RWPE1 (cell line): ENCODE data around the gene HUWE1.

Source experiments
- CTCF ChIA-PET: fragments of 350-600 bp; sonication (Branson Sonifier 250); formaldehyde crosslinking; extraction: SDS; loops from one replicate; lab custom pipeline; 2021; lab: Yijun Ruan, JAX
- POLR2A ChIA-PET: fragments of 400-600 bp; formaldehyde crosslinking; extraction: SDS; loops from one replicate; lab custom pipeline; 2020; ENCODE audit warnings: antibody characterized with exemption; ENCODE audit not compliant: low non-redundant PET; lab: Yijun Ruan, JAX
- DNase-seq: peaks from one replicate; pipeline ENCODE4 v3.0.0; 2012; ENCODE audit warnings: low spot score
- H3K27ac ChIP-seq: fragments of 450-650 bp; 2 replicates; pipeline ENCODE4 v1.5.1; 2017
- CTCF ChIP-seq: fragments of 450-650 bp; conservative IDR thresholded peaks from 2 replicates; pipeline ENCODE4 v1.5.1; 2017; ENCODE audit warnings: low read depth, mild to moderate bottlenecking

The HUWE1 gene

GRCh38 chrX:53583571-53583970, 102.9 kb downstream of the HUWE1 start:
- DNase-seq = no peak
- POLR2A ChIA-PET = no interaction called here
- H3K27ac ChIP-seq = no peak overlapping the region
- CTCF ChIA-PET = no interaction called here
- no peak for TF ChIP-seq CTCF

DNA sequence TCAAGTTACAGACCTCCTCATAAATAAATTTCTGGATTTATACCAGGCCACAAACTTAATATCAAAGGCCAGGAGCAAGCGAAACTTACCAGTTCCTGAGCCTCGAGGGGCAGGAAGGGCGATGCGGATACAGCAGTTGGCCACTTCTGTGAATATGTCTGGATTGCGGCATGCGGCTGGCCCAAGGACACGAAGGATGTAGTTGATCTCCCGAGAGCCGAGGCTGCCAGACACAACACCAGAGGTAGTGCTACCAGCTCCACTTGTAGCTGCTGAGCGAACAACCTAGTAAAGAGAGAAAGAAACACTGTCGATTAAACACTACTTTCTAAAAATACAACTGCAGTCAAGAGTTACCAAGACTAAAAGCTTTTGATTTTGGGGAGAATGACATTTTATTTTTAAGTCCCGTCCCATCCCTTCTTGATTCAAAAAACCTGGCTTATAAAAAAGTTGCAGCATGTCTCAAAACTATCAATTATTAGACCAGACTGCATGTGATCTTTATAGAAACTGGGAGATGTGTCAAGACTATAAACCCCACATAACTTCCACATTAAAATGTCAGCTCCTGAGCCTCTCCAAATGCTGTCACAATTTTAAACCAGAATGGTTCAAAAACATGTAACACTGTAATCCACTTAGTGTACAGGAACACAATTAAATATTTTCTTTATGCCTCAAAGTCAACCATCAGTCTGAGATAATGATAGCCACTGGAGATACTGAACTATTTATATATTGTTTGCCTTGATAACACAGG, 105.6 kb downstream of the HUWE1 start:
- POLR2A ChIA-PET = no interaction called here
- CTCF ChIA-PET = no interaction called here
- no peak for DNase-seq
- no peak for TF ChIP-seq CTCF
- no peak overlapping the region for H3K27ac ChIP-seq

DNA sequence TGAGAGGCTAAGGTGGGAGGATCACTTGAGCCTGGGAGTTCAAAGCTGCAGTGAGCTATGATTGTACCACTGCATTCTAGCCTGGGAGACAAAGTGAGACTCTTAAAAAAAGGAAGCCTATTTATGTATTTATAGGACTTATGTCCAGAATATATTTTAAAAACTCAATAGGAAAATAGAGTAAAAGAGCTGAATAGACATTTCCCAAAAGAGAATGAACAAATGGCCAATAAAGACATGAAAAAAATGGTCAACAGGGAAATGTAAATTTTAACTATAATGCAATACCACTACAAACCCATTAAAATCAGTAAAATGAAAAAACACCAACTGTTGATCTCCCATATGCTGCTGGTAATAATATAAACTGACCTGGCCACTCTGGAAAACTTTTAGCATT, 115.0 kb downstream of the HUWE1 start:
- H3K27ac ChIP-seq = no peak overlapping the region
- no peak for DNase-seq
- ChIA-PET POLR2A (no interaction called here), CTCF (no interaction called here)
- no peak for TF ChIP-seq CTCF

GRCh38 chrX:53563324-53563723, 123.2 kb downstream of the HUWE1 start:
- no peak for TF ChIP-seq CTCF
- CTCF ChIA-PET = no interaction called here
- H3K27ac ChIP-seq = no peak overlapping the region
- DNase-seq = no peak
- POLR2A ChIA-PET = no interaction called here

DNA sequence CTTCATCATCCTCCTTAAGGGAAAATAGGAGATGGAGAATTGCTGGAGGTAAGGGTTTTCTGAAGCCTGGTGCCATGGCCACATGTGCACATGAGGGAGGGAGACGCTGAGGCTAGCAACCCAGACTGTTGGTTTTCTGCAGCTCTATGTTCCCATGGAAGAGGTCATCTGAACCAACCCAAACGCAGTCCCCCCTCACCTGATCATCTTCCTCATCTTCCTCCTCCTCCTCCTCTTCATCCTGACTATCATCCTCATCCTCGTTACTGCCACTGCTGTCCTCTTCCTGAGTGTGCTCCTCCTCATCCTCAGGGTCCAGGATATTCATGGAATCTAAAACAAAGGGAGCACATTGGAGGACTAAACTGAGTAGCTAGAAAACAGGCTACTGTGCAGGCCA, 124.6 kb downstream of the HUWE1 start:
- ChIA-PET CTCF (no interaction called here), POLR2A (no interaction called here)
- DNase-seq = no peak
- no peak for TF ChIP-seq CTCF
- H3K27ac ChIP-seq = no peak overlapping the region

DNA sequence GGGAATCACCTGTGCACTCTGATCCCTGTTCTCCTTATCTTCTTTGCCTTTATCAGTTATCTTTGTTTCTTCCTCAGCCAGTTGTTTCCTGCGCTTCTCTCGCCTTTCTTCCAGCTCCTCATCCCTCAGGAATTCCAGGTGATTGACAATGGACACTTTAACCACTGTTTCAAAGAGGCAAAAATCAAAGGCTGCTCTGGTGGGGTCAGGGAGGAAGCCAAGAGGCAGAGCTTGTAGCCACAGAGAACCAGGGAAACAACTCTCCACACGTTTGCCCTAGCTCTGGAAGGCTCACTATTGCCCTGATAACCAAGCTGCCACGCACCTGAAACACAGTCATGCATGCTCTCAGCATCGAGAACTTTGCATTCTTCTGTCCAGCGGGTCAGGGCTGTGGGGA, 127.9 kb downstream of the HUWE1 start:
- TF ChIP-seq CTCF = no peak
- POLR2A ChIA-PET = no interaction called here
- DNase-seq = no peak
- CTCF ChIA-PET = no interaction called here
- no peak overlapping the region for H3K27ac ChIP-seq
